IMR-90 (cell line): ENCODE measurements around the gene RASGRP2. TPM values are rescaled to one million over a fixed set of nuclear protein-coding genes. Genes with fewer than 3 reads are reported as not detected.

ENCODE experiments used
- ATAC-seq: fragments of 200-7000 bp; cut with Tn5 transposase; 2 replicates; pipeline ENCODE4 v1.9.1; 2020; ENCODE audit warnings: low read depth, mild to moderate bottlenecking, moderate library complexity
- BruUV-seq: library from RNA; stranded (reverse); fragments of 400-500 nt; replicated peaks from 2 replicates; lab custom pipeline; 2021; lab: Mats Ljungman, UMichigan
- CTCF ChIA-PET: fragments of 300-600 bp; formaldehyde crosslinking; extraction: SDS; loops from one replicate; lab custom pipeline; 2021; ENCODE audit warnings: antibody characterized with exemption; lab: Yijun Ruan, JAX
- POLR2A ChIA-PET: fragments of 300-600 bp; sonication (Branson Sonifier 250); formaldehyde crosslinking; loops from one replicate; lab custom pipeline; 2022; ENCODE audit warnings: antibody characterized with exemption; ENCODE audit not compliant: unreplicated experiment; lab: Charles Lee
- DNase-seq: peaks from one replicate; pipeline ENCODE4 v3.0.0; 2013
- H2AFZ ChIP-seq: replicated peaks from 2 replicates; pipeline ENCODE3; 2013; ENCODE audit warnings: low read length, mild to moderate bottlenecking; ENCODE audit not compliant: poor library complexity
- H2AK5ac ChIP-seq: 2 replicates; pipeline ENCODE4 v1.6.1; 2013; ENCODE audit warnings: low read depth, low read length, inconsistent platforms
- H2AK9ac ChIP-seq: replicated peaks from 2 replicates; pipeline ENCODE3; 2013; ENCODE audit warnings: mild to moderate bottlenecking, low read depth, low read length, moderate library complexity; ENCODE audit not compliant: poor library complexity
- H2BK120ac ChIP-seq: 2 replicates; pipeline ENCODE4 v1.6.1; 2013; ENCODE audit warnings: low read depth, low read length, inconsistent platforms
- H2BK15ac ChIP-seq: 3 replicates; pipeline ENCODE4 v1.6.1; 2013; ENCODE audit warnings: low read depth, low read length, inconsistent platforms
- H2BK20ac ChIP-seq: 2 replicates; pipeline ENCODE4 v1.6.1; 2013; ENCODE audit warnings: low read depth, mild to moderate bottlenecking, inconsistent platforms, low read length, moderate library complexity
- H2BK5ac ChIP-seq: 2 replicates; pipeline ENCODE4 v1.6.1; 2013; ENCODE audit warnings: mild to moderate bottlenecking, low read depth, low read length, inconsistent platforms; ENCODE audit not compliant: poor library complexity, severe bottlenecking
- H3K14ac ChIP-seq: replicated peaks from 2 replicates; pipeline ENCODE4 v1.6.1; 2013; ENCODE audit warnings: low read depth, low read length, inconsistent platforms
- H3K18ac ChIP-seq: 2 replicates; pipeline ENCODE4 v1.6.1; 2013; ENCODE audit warnings: low read depth, low read length, control low read depth
- H3K23ac ChIP-seq: 2 replicates; pipeline ENCODE4 v1.6.1; 2013; ENCODE audit warnings: low read depth, low read length, inconsistent platforms
- H3K27ac ChIP-seq: 2 replicates; pipeline ENCODE4 v1.5.1; 2013; ENCODE audit warnings: mild to moderate bottlenecking, control low read depth, low read length; ENCODE audit not compliant: insufficient read depth
- H3K27me3 ChIP-seq: 2 replicates; pipeline ENCODE4 v1.6.1; 2013; ENCODE audit warnings: low read length; ENCODE audit not compliant: control insufficient read depth, insufficient read depth
- H3K36me3 ChIP-seq: 2 replicates; pipeline ENCODE4 v1.6.1; 2013; ENCODE audit warnings: low read length, mixed read lengths; ENCODE audit not compliant: control insufficient read depth, insufficient read depth
- H3K4ac ChIP-seq: 2 replicates; pipeline ENCODE4 v1.6.1; 2013; ENCODE audit warnings: low read depth, low read length, inconsistent platforms
- H3K4me1 ChIP-seq: 2 replicates; pipeline ENCODE4 v1.6.1; 2013; ENCODE audit warnings: low read length, mixed read lengths; ENCODE audit not compliant: control insufficient read depth, insufficient read depth
- H3K4me2 ChIP-seq: 2 replicates; pipeline ENCODE4 v1.6.1; 2013; ENCODE audit warnings: low read depth, mild to moderate bottlenecking, control low read depth, low read length, moderate library complexity
- H3K4me3 ChIP-seq: 2 replicates; pipeline ENCODE4 v1.5.1; 2013; ENCODE audit warnings: low read depth, mild to moderate bottlenecking, control low read depth, low read length, moderate library complexity; ENCODE audit not compliant: insufficient read depth
- H3K56ac ChIP-seq: 2 replicates; pipeline ENCODE4 v1.6.1; 2013; ENCODE audit warnings: low read length, inconsistent platforms; ENCODE audit not compliant: insufficient read depth; ENCODE audit errors: extremely low read depth
- H3K79me1 ChIP-seq, 2 experiments: 2 replicates each; pipeline ENCODE4 v1.6.1; 2013; ENCODE audit warnings: low read length in 2 of 2, inconsistent platforms in 1 of 2, low read depth in 1 of 2
- H3K9ac ChIP-seq: 2 replicates; pipeline ENCODE4 v1.6.1; 2013; ENCODE audit warnings: low read depth, low read length, control low read depth
- H3K9me1 ChIP-seq: 2 replicates; pipeline ENCODE4 v1.6.1; 2013; ENCODE audit warnings: low read length, inconsistent platforms; ENCODE audit not compliant: insufficient read depth
- H3K9me3 ChIP-seq: 2 replicates; pipeline ENCODE4 v1.6.1; 2013; ENCODE audit warnings: low read length; ENCODE audit not compliant: control insufficient read depth, insufficient read depth
- H4K20me1 ChIP-seq: 2 replicates; pipeline ENCODE4 v1.6.1; 2013; ENCODE audit warnings: low read length, inconsistent platforms; ENCODE audit not compliant: insufficient read depth
- H4K5ac ChIP-seq: 2 replicates; pipeline ENCODE4 v1.6.1; 2013; ENCODE audit warnings: mild to moderate bottlenecking, low read depth, low read length, control low read depth
- H4K8ac ChIP-seq, 2 experiments: 2 replicates each; pipeline ENCODE4 v1.6.1; 2013; ENCODE audit warnings: low read depth in 2 of 2, low read length in 2 of 2, control low read depth in 1 of 2, inconsistent platforms in 1 of 2
- H4K91ac ChIP-seq: 2 replicates; pipeline ENCODE4 v1.6.1; 2013; ENCODE audit warnings: low read depth, low read length, inconsistent platforms; ENCODE audit not compliant: insufficient read depth
- BHLHE40 ChIP-seq: fragments of 150-350 bp; IDR thresholded peaks from 2 replicates; pipeline ENCODE4 v1.6.1; 2016; ENCODE audit warnings: mild to moderate bottlenecking, low read depth, low read length
- CEBPB ChIP-seq: IDR thresholded peaks from 2 replicates; pipeline ENCODE4 v1.6.1; 2012; ENCODE audit warnings: low read depth, low read length, improper control_type of control experiment
- CHD1 ChIP-seq: IDR thresholded peaks from 2 replicates; pipeline ENCODE4 v1.6.1; 2012; ENCODE audit warnings: low read depth, low read length, improper control_type of control experiment
- CTCF ChIP-seq: conservative IDR thresholded peaks from 2 replicates; pipeline ENCODE4 v1.5.1; 2012; ENCODE audit warnings: mild to moderate bottlenecking, low read depth, low read length, improper control_type of control experiment
- FOS ChIP-seq: fragments of 150-350 bp; IDR thresholded peaks from 2 replicates; pipeline ENCODE4 v1.6.1; 2016; ENCODE audit warnings: low read depth, low read length
- MAFK ChIP-seq: IDR thresholded peaks from 2 replicates; pipeline ENCODE4 v1.6.1; 2012; ENCODE audit warnings: low read depth, low read length, improper control_type of control experiment
- MAZ ChIP-seq: IDR thresholded peaks from 2 replicates; pipeline ENCODE4 v1.6.1; 2012; ENCODE audit warnings: low read depth, mild to moderate bottlenecking, low read length, improper control_type of control experiment, moderate library complexity, borderline replicate concordance
- MXI1 ChIP-seq: IDR thresholded peaks from 2 replicates; pipeline ENCODE4 v1.6.1; 2012; ENCODE audit warnings: low read depth, mild to moderate bottlenecking, low read length, moderate library complexity, borderline replicate concordance
- NFE2L2 ChIP-seq: fragments of 150-350 bp; IDR thresholded peaks from 2 replicates; pipeline ENCODE4 v1.6.1; 2016; ENCODE audit warnings: low read depth, mild to moderate bottlenecking, low read length
- POLR2A ChIP-seq: IDR thresholded peaks from 2 replicates; pipeline ENCODE4 v1.6.1; 2012; ENCODE audit warnings: mild to moderate bottlenecking, low read depth, low read length
- RAD21 ChIP-seq: IDR thresholded peaks from 2 replicates; pipeline ENCODE4 v1.6.1; 2012; ENCODE audit warnings: low read length, improper control_type of control experiment
- RCOR1 ChIP-seq: IDR thresholded peaks from 2 replicates; pipeline ENCODE4 v1.6.1; 2012; ENCODE audit warnings: mild to moderate bottlenecking, low read length, improper control_type of control experiment; ENCODE audit not compliant: insufficient replicate concordance
- RFX5 ChIP-seq: IDR thresholded peaks from 2 replicates; pipeline ENCODE4 v1.8.0; 2012; ENCODE audit warnings: low read depth, mild to moderate bottlenecking, low read length, moderate library complexity
- SMC3 ChIP-seq: fragments of 150-350 bp; IDR thresholded peaks from 2 replicates; pipeline ENCODE4 v1.6.1; 2016; ENCODE audit warnings: low read depth, mild to moderate bottlenecking, antibody characterized with exemption, low read length, moderate library complexity
- USF2 ChIP-seq: fragments of 150-350 bp; IDR thresholded peaks from 2 replicates; pipeline ENCODE4 v1.6.1; 2017; ENCODE audit warnings: mild to moderate bottlenecking, antibody characterized with exemption, low read length, low read depth
- WGBS, 2 experiments: methylation state at CpG; one replicate each; pipeline versions ENCODE4 v1.1.5 to v1.1.7; 2013; ENCODE audit warnings: missing lambda C conversion rate in 2 of 2; ENCODE audit not compliant: insufficient read length in 1 of 2; ENCODE audit errors: extremely low coverage in 2 of 2; 5-methylcytosine and 5-hydroxymethylcytosine counted together
- dilution Hi-C: fragments of 300-500 bp; cut with HindIII; formaldehyde crosslinking; loops from one replicate; pipeline ENCODE4 v1.14.3; 2018; ENCODE audit warnings: low sequenced_read_pairs; ENCODE audit not compliant: unreplicated experiment
- in situ Hi-C: fragments of 300-500 bp; cut with MboI; formaldehyde crosslinking; loops from 3 replicates; pipeline ENCODE4 v1.14.3; 2019; ENCODE audit warnings: low sequenced_read_pairs, inconsistent platforms, mixed read lengths
- intact Hi-C: fragments of 100-400 bp; cut with micrococcal nuclease; formaldehyde crosslinking; loops from 2 replicates; pipeline ENCODE4 v1.10.0; 2022
- polyA plus RNA-seq, 3 experiments: library from polyadenylated mRNA; depleted of rRNA; stranded (reverse); fragments of >200 nt; gene quantifications; 2 replicates each; pipeline ENCODE4 v1.2.3, GENCODE V29; 2012; ENCODE audit warnings: low replicate concordance in 1 of 3
- total RNA-seq: library from RNA; depleted of rRNA; stranded (reverse); fragments of >200 nt; gene quantifications from 2 replicates; pipeline ENCODE4 v1.2.3, GENCODE V29; 2012
- TF ChIP-seq, protein P1 (sequence below): fragments of 150-350 bp; IDR thresholded peaks from 2 replicates; pipeline ENCODE4 v1.6.1; 2016; ENCODE audit warnings: low read depth, mild to moderate bottlenecking, low read length, moderate library complexity, borderline replicate concordance

RASGRP2 gene
- total and polyA plus RNA-seq, 2 of the 4 experiments (the other 2 are of a cell fraction): 1.2 TPM; not detected in 1

- in situ Hi-C loops: no loop called here
- ATAC-seq: no peak
Measured at GRCh38 chr11:64691543-64691942, 52.4 kb downstream of the RASGRP2 start.

More at GRCh38 chr11:64691543-64691942, 52.4 kb downstream of the RASGRP2 start:
- POLR2A ChIA-PET: no interaction called here
- Histone ChIP-seq H2BK5ac (no peak overlapping the region), H3K23ac (no peak overlapping the region), H4K5ac (no peak overlapping the region), H3K27me3 (peaks cover 71% of the 10 kb centered on the region), H2AK5ac (no peak overlapping the region), H2BK120ac (no peak overlapping the region), H2BK15ac (no peak overlapping the region), H3K4ac (no peak overlapping the region), H3K14ac (no peak overlapping the region), H3K4me3 (no peak overlapping the region), H4K20me1 (no peaks in the 10 kb centered on the region), H3K36me3 (no peaks in the 10 kb centered on the region), H3K4me1 (no peaks in the 10 kb centered on the region; the same call in 1 of the 2 replicates), H2AFZ (no peak overlapping the region), H4K8ac (no peak overlapping the region), H3K4me2 (no peak overlapping the region), H3K79me1 (no peaks in the 10 kb centered on the region), H3K9me1 (no peaks in the 10 kb centered on the region), H3K18ac (no peak overlapping the region), H2BK20ac (no peak overlapping the region), H3K56ac (no peak overlapping the region), H3K9ac (no peak overlapping the region), H4K91ac (no peak overlapping the region), H3K27ac (no peak overlapping the region), H3K9me3 (no peaks in the 10 kb centered on the region), H2AK9ac (no peak overlapping the region)
- dilution Hi-C loops: no loop called here
- WGBS, 2 experiments: no CpG with 5 or more reads among the region's 1 CpG
- BruUV-seq: no TSS peak
- intact Hi-C loops: no loop called here
- DNase-seq: no peak
- no peak for TF ChIP-seq CEBPB
- no peak for TF ChIP-seq RAD21
- TF ChIP-seq MAFK: no peak
- no peak for TF ChIP-seq FOS
- TF ChIP-seq CHD1: no peak
- TF ChIP-seq BHLHE40: no peak
- TF ChIP-seq SMC3: no peak
- TF ChIP-seq NFE2L2: no peak
- TF ChIP-seq MXI1: no peak
- TF ChIP-seq MAZ: no peak
- TF ChIP-seq RCOR1: no peak
- no peak for TF ChIP-seq CTCF
- TF ChIP-seq, protein P1, sequence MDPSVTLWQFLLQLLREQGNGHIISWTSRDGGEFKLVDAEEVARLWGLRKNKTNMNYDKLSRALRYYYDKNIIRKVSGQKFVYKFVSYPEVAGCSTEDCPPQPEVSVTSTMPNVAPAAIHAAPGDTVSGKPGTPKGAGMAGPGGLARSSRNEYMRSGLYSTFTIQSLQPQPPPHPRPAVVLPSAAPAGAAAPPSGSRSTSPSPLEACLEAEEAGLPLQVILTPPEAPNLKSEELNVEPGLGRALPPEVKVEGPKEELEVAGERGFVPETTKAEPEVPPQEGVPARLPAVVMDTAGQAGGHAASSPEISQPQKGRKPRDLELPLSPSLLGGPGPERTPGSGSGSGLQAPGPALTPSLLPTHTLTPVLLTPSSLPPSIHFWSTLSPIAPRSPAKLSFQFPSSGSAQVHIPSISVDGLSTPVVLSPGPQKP: no peak
- TF ChIP-seq RFX5: no peak
- TF ChIP-seq USF2: no peak
- TF ChIP-seq POLR2A: no peak
- CTCF ChIA-PET: interaction anchor here (0.5 kb wide), 1 partner anchor 1869 kb away, joined by 3 read pairs; no protein-coding TSS in a partner anchor
